ENCODE data around the gene GPRIN1. TPM values are rescaled to one million over a fixed set of nuclear protein-coding genes. Genes with fewer than 3 reads are reported as not detected.
"Not testable (repeated sequence)": the region's sequence is repeated elsewhere in the genome, so short reads cannot be mapped to it uniquely, and the experiment has no call there.

Gene GPRIN1
- total and polyA plus RNA-seq, 9 donors = 0.08 to 0.50 (median 0.20) TPM

DNA sequence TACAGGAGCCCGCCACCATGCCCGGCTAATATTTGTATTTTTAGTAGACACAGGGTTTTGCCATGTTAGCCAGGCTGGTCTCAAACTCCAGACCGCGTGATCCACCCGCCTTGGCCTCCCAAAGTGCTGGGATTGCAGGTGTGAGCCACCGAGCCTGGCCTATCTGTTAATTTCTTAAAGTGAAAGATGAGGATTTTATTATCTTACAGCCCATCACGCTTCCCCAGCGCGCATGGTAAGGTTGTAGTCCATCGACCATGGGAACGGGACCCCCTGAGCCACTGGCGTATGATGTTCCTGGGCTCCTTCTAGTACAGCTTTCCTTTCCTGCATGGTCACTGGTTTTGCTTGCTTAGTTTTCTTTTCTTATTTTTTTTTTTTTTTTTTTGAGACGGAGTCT, 52.1 kb downstream of the GPRIN1 start:
- Histone ChIP-seq H3K4me3 (no peak overlapping the region), H3K27ac (no peak overlapping the region), H3K4me1 (ENCODE audit: insufficient read depth) (no peaks in the 10 kb centered on the region), H3K9me3 (no peaks in the 10 kb centered on the region), H3K27me3 (no peaks in the 10 kb centered on the region), H3K36me3 (no peaks in the 10 kb centered on the region)
- WGBS, 3 donors = 93 to 95% (median 94%) methylated on average over 13 of the region's 13 CpGs
- intact Hi-C loops (cut with DNase I) = no loop called here
- no peak for DNase-seq
- no peak for TF ChIP-seq EP300 (IDR thresholded peaks at IDR 0.05)
- TF ChIP-seq, protein P1, sequence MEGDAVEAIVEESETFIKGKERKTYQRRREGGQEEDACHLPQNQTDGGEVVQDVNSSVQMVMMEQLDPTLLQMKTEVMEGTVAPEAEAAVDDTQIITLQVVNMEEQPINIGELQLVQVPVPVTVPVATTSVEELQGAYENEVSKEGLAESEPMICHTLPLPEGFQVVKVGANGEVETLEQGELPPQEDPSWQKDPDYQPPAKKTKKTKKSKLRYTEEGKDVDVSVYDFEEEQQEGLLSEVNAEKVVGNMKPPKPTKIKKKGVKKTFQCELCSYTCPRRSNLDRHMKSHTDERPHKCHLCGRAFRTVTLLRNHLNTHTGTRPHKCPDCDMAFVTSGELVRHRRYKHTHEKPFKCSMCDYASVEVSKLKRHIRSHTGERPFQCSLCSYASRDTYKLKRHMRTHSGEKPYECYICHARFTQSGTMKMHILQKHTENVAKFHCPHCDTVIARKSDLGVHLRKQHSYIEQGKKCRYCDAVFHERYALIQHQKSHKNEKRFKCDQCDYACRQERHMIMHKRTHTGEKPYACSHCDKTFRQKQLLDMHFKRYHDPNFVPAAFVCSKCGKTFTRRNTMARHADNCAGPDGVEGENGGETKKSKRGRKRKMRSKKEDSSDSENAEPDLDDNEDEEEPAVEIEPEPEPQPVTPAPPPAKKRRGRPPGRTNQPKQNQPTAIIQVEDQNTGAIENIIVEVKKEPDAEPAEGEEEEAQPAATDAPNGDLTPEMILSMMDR (IDR thresholded peaks at IDR 0.05) = no peak
- no peak for TF ChIP-seq POLR2A (IDR thresholded peaks at IDR 0.05)

- DNase-seq = no peak
- 55 to 64% (median 61%) methylated on average over 18 of the region's 18 CpGs for WGBS, 3 donors
- Histone ChIP-seq H3K27me3 (no peaks in the 10 kb centered on the region), H3K9me3 (no peaks in the 10 kb centered on the region), H3K4me3 (no peak overlapping the region), H3K27ac (no peak overlapping the region), H3K4me1 (ENCODE audit: insufficient read depth) (no peaks in the 10 kb centered on the region), H3K36me3 (no peaks in the 10 kb centered on the region)
- TF ChIP-seq POLR2A (IDR thresholded peaks at IDR 0.05) = no peak
- TF ChIP-seq EP300 (IDR thresholded peaks at IDR 0.05) = no peak
- TF ChIP-seq, protein P1 (IDR thresholded peaks at IDR 0.05) = no peak
- intact Hi-C loops (cut with DNase I) = no loop called here
These were observed 56.5 kb downstream of the GPRIN1 start for GRCh38 chr5:176553260-176554085.

- WGBS, 3 donors = 71 to 72% (median 72%) methylated on average over 11 of the region's 11 CpGs
- Histone ChIP-seq H3K4me3 (no peak overlapping the region), H3K9me3 (no peaks in the 10 kb centered on the region), H3K36me3 (no peaks in the 10 kb centered on the region), H3K27ac (no peak overlapping the region), H3K4me1 (ENCODE audit: insufficient read depth) (no peaks in the 10 kb centered on the region), H3K27me3 (no peaks in the 10 kb centered on the region)
- intact Hi-C loops (cut with DNase I) = no loop called here
- TF ChIP-seq, protein P1 (IDR thresholded peaks at IDR 0.05) = no peak
- TF ChIP-seq POLR2A (IDR thresholded peaks at IDR 0.05) (no peak), EP300 (IDR thresholded peaks at IDR 0.05) (no peak)
- DNase-seq = no peak
These were observed 57.6 kb downstream of the GPRIN1 start for GRCh38 chr5:176552332-176552869.

- H3K36me3 ChIP-seq; DNase-seq; H3K27ac ChIP-seq; H3K27me3 ChIP-seq; H3K9me3 ChIP-seq; H3K4me3 ChIP-seq; intact Hi-C loops (cut with DNase I); H3K4me1 ChIP-seq (ENCODE audit: insufficient read depth): not testable (repeated sequence)
- WGBS, 3 donors = 77 to 87% (median 81%) methylated on average over 11 of the region's 11 CpGs
These were observed 59.0 kb downstream of the GPRIN1 start for GRCh38 chr5:176550937-176551336.

DNA sequence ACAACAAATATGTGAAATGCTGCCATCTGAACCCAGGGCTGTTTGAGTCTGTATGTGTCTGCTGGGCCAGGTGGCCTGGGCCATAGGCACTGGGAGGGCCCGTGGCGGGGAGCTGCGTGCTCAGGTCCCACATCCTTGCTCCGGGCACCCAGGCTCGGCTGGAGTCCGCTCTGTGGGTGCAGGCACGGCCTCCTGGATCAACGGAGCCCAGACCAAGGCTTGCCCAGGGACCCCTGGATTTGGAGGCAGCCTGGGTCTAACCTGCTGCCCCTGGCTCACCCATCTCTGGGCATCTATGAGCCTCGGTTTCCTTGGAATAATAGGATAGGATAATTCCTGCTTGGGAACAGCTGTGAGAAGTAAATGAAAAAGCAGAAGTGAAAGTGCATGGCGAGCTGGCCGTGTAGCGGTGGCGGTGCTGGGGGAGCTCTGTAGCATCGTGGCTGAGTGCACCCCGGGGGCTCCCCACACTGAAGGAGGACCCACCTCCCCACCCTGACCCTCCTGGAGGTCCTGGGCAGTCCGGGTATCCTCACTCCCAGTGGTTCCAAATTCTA, 59.6 kb downstream of the GPRIN1 start:
- Histone ChIP-seq H3K27ac (no peak overlapping the region), H3K4me3 (no peak overlapping the region), H3K4me1 (ENCODE audit: insufficient read depth) (no peaks in the 10 kb centered on the region), H3K36me3 (no peaks in the 10 kb centered on the region), H3K27me3 (no peaks in the 10 kb centered on the region), H3K9me3 (no peaks in the 10 kb centered on the region)
- intact Hi-C loops (cut with DNase I) = no loop called here
- DNase-seq = no peak
- no peak for TF ChIP-seq EP300 (IDR thresholded peaks at IDR 0.05)
- TF ChIP-seq, protein P1 (IDR thresholded peaks at IDR 0.05) = no peak
- no peak for TF ChIP-seq POLR2A (IDR thresholded peaks at IDR 0.05)
- WGBS, 3 donors = 69 to 76% (median 71%) methylated on average over 16 of the region's 16 CpGs
